GM13976 (cell line): Measurements from ENCODE around the gene DMBT1.

Experiments
- DNase-seq: peaks from one replicate; pipeline ENCODE4 v3.0.0; 2012; ENCODE audit warnings: low spot score
- CTCF ChIP-seq: IDR thresholded peaks from 2 replicates; pipeline ENCODE4 v1.5.1; 2012; ENCODE audit warnings: borderline replicate concordance, mild to moderate bottlenecking; ENCODE audit not compliant: insufficient read depth; ENCODE audit errors: extremely low read depth, missing control alignments, control extremely low read depth
- in situ Hi-C: fragments of 300-500 bp; cut with MboI; formaldehyde crosslinking; loops from one replicate; pipeline ENCODE4 v1.12.0; 2022; ENCODE audit warnings: low sequenced_read_pairs, mixed read lengths, inconsistent platforms; ENCODE audit not compliant: unreplicated experiment

The DMBT1 gene

GRCh38 chr10:122692744-122693143 lies 132.2 kb downstream of the DMBT1 start:
- no peak for DNase-seq
- in situ Hi-C loops: no loop called here
- TF ChIP-seq CTCF: no peak
